Panc1 (cell line): Measurements from ENCODE around the gene HPDL.

ENCODE experiments used
- POLR2AphosphoS5 ChIP-seq: IDR thresholded peaks from 2 replicates; pipeline ENCODE4 v1.6.1; 2012; ENCODE audit warnings: mild to moderate bottlenecking, low read depth, low read length, moderate library complexity
- TCF7L2 ChIP-seq: IDR thresholded peaks from 2 replicates; pipeline ENCODE4 v1.6.1; 2011; ENCODE audit warnings: mild to moderate bottlenecking, low read depth, low read length, inconsistent platforms
- TF ChIP-seq, protein P1 (sequence below): fragments of 450-650 bp; IDR thresholded peaks from 2 replicates; pipeline ENCODE4 v1.5.1; 2017; ENCODE audit warnings: mild to moderate bottlenecking
- TF ChIP-seq, protein P2 (sequence below), 2 experiments: IDR thresholded peaks; 2 replicates each; pipeline ENCODE4 v1.6.1; 2011 to 2012; ENCODE audit warnings: low read depth in 2 of 2, control low read depth in 1 of 2, low read length in 1 of 2, mild to moderate bottlenecking in 1 of 2, moderate library complexity in 1 of 2; ENCODE audit not compliant: insufficient read depth in 1 of 2

DNA sequence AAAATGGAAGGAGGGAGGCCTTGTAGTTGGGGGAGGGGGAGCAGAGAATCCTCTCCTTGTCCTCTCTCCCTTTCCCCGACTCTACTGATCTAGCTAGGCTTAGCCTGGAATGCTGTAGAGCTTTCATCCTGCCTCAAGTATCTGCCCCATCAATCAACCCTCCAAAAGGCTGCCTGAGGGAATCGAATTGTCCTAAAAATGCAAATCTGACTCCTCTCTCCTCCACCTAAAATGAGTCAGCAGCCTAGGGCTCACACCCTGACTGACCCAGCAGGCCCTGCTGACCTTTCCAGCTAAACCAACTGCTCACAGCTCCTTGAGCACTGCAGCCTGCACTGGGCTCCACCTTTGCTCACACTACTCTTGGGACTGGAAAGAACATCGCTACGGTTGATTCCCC lies 2.8 kb downstream of the HPDL start:
- TF ChIP-seq, protein P1, sequence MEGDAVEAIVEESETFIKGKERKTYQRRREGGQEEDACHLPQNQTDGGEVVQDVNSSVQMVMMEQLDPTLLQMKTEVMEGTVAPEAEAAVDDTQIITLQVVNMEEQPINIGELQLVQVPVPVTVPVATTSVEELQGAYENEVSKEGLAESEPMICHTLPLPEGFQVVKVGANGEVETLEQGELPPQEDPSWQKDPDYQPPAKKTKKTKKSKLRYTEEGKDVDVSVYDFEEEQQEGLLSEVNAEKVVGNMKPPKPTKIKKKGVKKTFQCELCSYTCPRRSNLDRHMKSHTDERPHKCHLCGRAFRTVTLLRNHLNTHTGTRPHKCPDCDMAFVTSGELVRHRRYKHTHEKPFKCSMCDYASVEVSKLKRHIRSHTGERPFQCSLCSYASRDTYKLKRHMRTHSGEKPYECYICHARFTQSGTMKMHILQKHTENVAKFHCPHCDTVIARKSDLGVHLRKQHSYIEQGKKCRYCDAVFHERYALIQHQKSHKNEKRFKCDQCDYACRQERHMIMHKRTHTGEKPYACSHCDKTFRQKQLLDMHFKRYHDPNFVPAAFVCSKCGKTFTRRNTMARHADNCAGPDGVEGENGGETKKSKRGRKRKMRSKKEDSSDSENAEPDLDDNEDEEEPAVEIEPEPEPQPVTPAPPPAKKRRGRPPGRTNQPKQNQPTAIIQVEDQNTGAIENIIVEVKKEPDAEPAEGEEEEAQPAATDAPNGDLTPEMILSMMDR: no peak
- TF ChIP-seq POLR2AphosphoS5: no peak
- TF ChIP-seq, protein P2, sequence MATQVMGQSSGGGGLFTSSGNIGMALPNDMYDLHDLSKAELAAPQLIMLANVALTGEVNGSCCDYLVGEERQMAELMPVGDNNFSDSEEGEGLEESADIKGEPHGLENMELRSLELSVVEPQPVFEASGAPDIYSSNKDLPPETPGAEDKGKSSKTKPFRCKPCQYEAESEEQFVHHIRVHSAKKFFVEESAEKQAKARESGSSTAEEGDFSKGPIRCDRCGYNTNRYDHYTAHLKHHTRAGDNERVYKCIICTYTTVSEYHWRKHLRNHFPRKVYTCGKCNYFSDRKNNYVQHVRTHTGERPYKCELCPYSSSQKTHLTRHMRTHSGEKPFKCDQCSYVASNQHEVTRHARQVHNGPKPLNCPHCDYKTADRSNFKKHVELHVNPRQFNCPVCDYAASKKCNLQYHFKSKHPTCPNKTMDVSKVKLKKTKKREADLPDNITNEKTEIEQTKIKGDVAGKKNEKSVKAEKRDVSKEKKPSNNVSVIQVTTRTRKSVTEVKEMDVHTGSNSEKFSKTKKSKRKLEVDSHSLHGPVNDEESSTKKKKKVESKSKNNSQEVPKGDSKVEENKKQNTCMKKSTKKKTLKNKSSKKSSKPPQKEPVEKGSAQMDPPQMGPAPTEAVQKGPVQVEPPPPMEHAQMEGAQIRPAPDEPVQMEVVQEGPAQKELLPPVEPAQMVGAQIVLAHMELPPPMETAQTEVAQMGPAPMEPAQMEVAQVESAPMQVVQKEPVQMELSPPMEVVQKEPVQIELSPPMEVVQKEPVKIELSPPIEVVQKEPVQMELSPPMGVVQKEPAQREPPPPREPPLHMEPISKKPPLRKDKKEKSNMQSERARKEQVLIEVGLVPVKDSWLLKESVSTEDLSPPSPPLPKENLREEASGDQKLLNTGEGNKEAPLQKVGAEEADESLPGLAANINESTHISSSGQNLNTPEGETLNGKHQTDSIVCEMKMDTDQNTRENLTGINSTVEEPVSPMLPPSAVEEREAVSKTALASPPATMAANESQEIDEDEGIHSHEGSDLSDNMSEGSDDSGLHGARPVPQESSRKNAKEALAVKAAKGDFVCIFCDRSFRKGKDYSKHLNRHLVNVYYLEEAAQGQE (IDR thresholded peaks at IDR 0.05; ENCODE audit: insufficient read depth in 1 of 2, low read depth in 2 of 2, low read length in 1 of 2): no peak
- no peak for TF ChIP-seq TCF7L2
